GM12874 (cell line): ENCODE results near the gene GRAMD1B.

Experiments used
- CTCF ChIP-seq: IDR thresholded peaks from 2 replicates; pipeline ENCODE4 v1.5.1; 2011; ENCODE audit warnings: low read depth, mild to moderate bottlenecking, control low read depth, low read length, moderate library complexity; ENCODE audit not compliant: insufficient read depth

The GRAMD1B gene

GRCh38 chr11:123548774-123549173, 118.7 kb downstream of the GRAMD1B start:
- TF ChIP-seq CTCF, result no peak

- TF ChIP-seq CTCF, result no peak
These were observed 120.2 kb downstream of the GRAMD1B start for GRCh38 chr11:123549926-123550917.

GRCh38 chr11:123551079-123551478, 121.0 kb downstream of the GRAMD1B start:
- no peak for TF ChIP-seq CTCF

GRCh38 chr11:123556633-123557032, 126.6 kb downstream of the GRAMD1B start:
- TF ChIP-seq CTCF, result no peak

GRCh38 chr11:123558536-123559315, 128.7 kb downstream of the GRAMD1B start:
- TF ChIP-seq CTCF, result no peak

- TF ChIP-seq CTCF, result no peak
These were observed 129.5 kb downstream of the GRAMD1B start for GRCh38 chr11:123559523-123559955.

GRCh38 chr11:123560006-123560405, 129.9 kb downstream of the GRAMD1B start:
- TF ChIP-seq CTCF, result no peak
